NCI-H2171 (cell line): Measurements from ENCODE around the gene ULK1.
"Not testable (repeated sequence)": the region's sequence is repeated elsewhere in the genome, so short reads cannot be mapped to it uniquely, and the experiment has no call there.

Experiments
- DNase-seq: peaks from one replicate; lab custom pipeline; 2025; lab: John Stamatoyannopoulos, UW

Gene ULK1

GRCh38 chr12:131862084-131862441 lies 32.4 kb upstream of the ULK1 start:
- DNase-seq, result no peak

- no peak for DNase-seq
Observed at GRCh38 chr12:131862600-131862993, 31.8 kb upstream of the ULK1 start.

GRCh38 chr12:131862994-131863710 lies 31.3 kb upstream of the ULK1 start:
- no peak for DNase-seq

DNA sequence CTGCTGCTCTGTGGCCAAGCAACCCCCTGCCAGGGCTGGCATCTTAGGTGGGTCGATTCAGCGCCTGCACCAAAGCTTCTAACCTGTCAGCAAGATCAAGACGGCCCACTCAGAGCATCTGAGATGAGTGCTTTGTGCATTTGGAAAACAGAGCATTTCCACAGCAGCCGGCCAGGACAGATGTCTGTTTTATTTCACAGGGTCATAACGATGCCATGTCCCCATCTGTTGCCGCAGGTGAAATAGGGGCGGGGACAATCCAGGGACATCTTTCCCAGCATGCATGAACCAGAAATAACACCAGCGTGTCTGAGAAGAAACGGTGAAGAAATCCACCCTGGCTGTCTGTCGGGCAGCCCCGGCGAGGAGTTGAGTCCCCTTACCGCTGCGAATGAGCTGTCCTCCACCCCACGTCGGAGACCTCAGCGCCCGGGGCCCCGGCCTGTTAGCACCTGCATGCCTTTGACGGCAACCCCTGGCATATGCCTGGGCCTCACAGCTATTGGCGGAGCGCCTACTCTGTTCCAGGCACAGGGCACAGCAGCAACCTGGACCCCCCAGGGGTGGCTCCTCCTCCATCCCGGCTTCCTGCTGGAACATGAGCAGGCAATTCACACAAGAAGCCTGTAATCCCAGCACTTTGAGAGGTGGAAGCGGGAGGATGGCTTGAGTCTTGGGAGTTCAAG lies 30.6 kb upstream of the ULK1 start:
- DNase-seq, result peak; percentile 92

DNA sequence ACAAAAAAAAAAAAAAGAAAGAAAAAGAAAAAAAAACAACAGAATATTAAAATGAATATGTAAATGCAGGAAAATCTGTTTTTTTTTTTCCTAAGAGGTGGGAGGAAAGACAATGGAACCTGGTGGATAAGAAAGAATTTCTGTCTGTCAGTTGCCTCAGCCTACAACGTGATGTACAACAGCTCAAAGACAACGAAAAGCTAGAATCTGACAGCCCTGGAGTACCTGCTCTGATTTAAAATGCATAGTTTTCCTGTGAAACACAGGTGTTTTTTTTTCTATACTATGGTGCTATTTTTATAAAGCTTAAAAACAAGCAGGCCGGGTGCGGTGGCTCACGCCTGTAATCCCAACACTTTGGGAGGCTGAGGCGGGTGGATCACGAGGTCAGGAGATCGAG lies 30.0 kb upstream of the ULK1 start:
- DNase-seq, result no peak

GRCh38 chr12:131865180-131865875 lies 29.1 kb upstream of the ULK1 start:
- no peak for DNase-seq

- DNase-seq, result no peak
Observed at GRCh38 chr12:131867471-131867870, 27.0 kb upstream of the ULK1 start.

- no peak for DNase-seq
Observed at GRCh38 chr12:131867891-131868675, 26.3 kb upstream of the ULK1 start.

GRCh38 chr12:131869871-131870418 lies 24.5 kb upstream of the ULK1 start:
- DNase-seq, result no peak

- DNase-seq, result no peak
Observed at GRCh38 chr12:131871677-131872076, 22.7 kb upstream of the ULK1 start.

DNA sequence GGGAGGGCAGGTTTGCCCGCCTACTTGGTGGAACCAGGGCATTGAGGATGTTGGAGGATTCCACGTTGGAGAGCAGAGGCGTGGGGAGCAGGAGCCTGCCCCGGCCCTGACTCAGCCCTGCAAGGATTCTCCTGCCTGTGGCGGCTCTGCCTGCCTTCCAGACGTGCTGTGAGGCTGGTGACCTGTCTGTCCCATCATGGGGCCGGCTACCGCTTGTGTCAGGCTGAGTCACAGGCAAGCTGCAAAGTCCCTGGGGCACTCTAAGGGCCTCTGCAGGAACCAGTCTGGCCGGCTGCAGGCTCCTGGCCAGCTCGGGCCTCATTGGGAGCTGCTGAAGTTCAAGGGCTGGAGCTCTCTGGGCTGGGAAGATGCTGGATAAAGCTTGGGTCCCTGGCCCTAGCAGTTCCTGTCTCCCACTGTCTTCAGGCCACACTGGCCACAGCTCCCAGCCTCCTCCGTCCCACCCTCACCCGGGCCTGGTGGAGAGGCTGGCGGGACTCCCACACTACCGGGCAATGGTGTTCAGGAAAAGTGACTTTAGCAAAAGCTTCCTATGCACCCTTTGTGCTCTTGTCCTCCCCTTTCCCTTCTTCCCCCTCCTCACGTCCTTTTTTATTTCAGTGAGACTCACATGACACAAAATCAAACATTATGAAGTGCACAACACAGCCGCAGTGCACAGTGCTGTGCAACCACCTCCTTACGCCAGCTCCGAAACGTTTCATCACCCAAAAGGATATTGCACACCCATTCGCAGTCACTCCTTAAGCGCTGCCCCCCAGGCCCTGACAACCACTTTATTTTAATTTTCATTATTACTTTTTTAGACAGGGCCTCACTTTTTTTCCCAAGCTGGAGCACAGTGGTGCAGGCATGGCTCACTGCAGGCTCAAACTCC lies 22.0 kb upstream of the ULK1 start:
- no peak for DNase-seq

DNA sequence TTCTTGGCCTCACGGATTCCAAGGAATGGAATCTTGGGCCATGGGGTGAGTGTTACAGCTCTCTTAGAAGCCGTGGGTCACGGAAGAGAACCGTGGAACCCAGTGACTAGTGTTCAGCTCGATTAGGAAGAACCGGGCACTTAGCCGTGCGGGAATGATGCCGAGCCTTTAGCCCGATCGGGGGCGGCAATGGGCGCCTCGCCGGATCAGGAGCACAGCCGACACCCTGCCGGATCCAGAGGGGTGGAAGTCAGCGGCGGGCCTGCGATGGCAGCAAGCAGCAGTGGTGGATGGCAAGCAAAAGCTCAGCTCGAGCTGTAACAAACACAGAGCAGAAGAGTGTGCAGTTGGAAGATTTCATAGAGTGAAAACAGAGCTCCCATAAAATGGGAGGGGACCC lies 21.1 kb upstream of the ULK1 start:
- DNase-seq, result no peak

GRCh38 chr12:131874972-131875371 lies 19.4 kb upstream of the ULK1 start:
- not testable (repeated sequence) for DNase-seq

DNA sequence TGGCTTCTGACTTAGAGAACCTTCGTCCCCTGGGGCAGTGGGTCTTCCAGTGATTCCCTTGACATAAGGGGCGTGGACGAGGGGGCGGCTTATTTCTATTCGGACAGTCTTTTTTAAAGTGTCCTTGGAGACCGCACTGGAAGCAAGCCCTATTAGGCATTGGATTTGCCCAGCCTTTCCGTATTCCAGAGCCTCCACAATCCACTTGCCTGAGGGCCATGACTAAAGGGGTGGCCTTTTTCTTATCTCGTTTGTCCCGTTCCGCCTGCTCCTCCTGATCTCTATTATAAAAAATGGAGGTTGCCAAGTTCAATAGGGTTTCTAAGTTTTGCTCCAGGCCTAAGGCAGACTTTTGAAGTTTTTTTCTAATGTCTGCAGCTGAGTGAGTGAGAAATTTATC lies 17.2 kb upstream of the ULK1 start:
- not testable (repeated sequence) for DNase-seq

- not testable (repeated sequence) for DNase-seq
Observed at GRCh38 chr12:131878436-131878835, 16.0 kb upstream of the ULK1 start.

DNA sequence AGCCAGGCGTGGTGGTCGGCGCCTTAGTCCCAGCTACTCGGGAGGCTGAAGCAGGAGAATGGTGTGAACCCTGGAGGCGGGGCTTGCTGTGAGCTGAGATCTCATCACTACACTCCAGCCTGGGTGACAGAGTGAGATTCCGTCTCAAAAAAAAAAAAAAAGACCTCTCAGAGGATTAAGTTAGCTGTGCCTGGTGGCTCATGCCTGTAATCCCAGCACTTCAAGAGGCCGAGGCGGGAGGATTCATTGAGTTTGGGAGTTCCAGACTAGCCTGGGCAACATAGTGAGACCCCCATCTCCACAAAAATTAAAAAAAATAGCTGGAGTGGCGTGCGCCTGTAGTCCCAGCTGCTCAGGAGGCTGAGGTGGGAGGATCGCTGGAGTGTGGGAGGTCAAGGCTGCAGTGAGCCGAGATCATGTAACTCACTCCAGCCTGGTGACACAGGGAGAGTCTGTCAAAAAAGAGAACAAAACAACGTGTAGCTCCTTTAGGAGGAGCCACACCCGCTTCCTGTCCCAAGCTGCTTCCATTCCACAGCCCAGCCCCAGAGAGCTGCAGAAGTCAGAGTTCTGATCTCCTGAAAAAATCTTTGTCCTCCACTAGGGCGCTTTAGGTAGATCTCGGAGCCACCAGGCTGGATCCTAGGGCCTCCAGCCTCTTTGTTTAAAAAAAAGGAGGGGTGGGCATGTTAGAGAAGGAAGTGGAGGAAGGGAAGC lies 11.5 kb upstream of the ULK1 start:
- DNase-seq, result no peak

GRCh38 chr12:131883521-131883900 lies 10.9 kb upstream of the ULK1 start:
- no peak for DNase-seq

GRCh38 chr12:131885076-131885475 lies 9.3 kb upstream of the ULK1 start:
- DNase-seq, result not testable (repeated sequence)

- no peak for DNase-seq
Observed at GRCh38 chr12:131885543-131886057, 8.8 kb upstream of the ULK1 start.

- not testable (repeated sequence) for DNase-seq
Observed at GRCh38 chr12:131891722-131892121, 2.7 kb upstream of the ULK1 start.
